Measurements from ENCODE around the gene ICAM5. TPM values are rescaled to one million over a fixed set of nuclear protein-coding genes. Genes with fewer than 3 reads are reported as not detected.
A peak's percentile ranks its signal among the peaks of the same experiment; 100 is the strongest.

ICAM5 gene
- total and polyA plus RNA-seq, 9 of the 15 experiments (the other 6 are each of a cell fraction or from before 2014, with no cell fraction given), result 0.10 to 114 (median 13.7) TPM

GRCh38 chr19:10270616-10271394 lies 18.9 kb upstream of the ICAM5 start, which contains the start of gene ICAM1 (continued):
- no peak for TF ChIP-seq ATF2 (CRISPR knock-in tag; IDR thresholded peaks at IDR 0.05)
- TF ChIP-seq ZNF449 (CRISPR knock-in tag; IDR thresholded peaks at IDR 0.05), result no peak
- 0 out of 4 replicates have a peak, but pooled peaks of 1 of the 2 experiments have one; percentile 12 for TF ChIP-seq MLLT1 (IDR thresholded peaks at IDR 0.05)
- no peak; a peak in 1 of 4 replicates for TF ChIP-seq TRIM24 (IDR thresholded peaks at IDR 0.05)
- TF ChIP-seq CBFA2T2 (conservative IDR thresholded peaks at IDR 0.05), result peak; percentile 12; the same call in 1 of the 2 replicates
- peak; percentile 35 for TF ChIP-seq ASH1L (IDR thresholded peaks at IDR 0.05; ENCODE audit: borderline replicate concordance, low read depth, partially characterized antibody)
- no peak for TF ChIP-seq NFIC (IDR thresholded peaks at IDR 0.05)
- no peak for TF ChIP-seq PTRF (tag; IDR thresholded peaks at IDR 0.05)
- TF ChIP-seq UBTF (IDR thresholded peaks at IDR 0.05; ENCODE audit: borderline replicate concordance in 1 of 2, low read depth in 2 of 2, low read length in 2 of 2), result peak; percentile 61 to 75; a peak in 3 of 4 replicates
- peak in 1 of 2 experiments; percentile 23; a peak in 2 of 4 replicates for TF ChIP-seq RAD21 (CRISPR knock-in tag; conservative IDR thresholded peaks at IDR 0.05 in 1 of 2, IDR thresholded peaks at IDR 0.05 in 1 of 2)
- TF ChIP-seq ZNF75A (CRISPR knock-in tag; IDR thresholded peaks at IDR 0.05), result no peak
- no peak for TF ChIP-seq HMG20A (CRISPR knock-in tag; conservative IDR thresholded peaks at IDR 0.05)
- 0 out of 2 replicates have a peak, but pooled peaks have one; percentile 23 for TF ChIP-seq PYGO2 (tag; IDR thresholded peaks at IDR 0.05)
- TF ChIP-seq USF2 (CRISPR knock-in tag; IDR thresholded peaks at IDR 0.05), result peak; percentile 68
- no peak for TF ChIP-seq NELFE (IDR thresholded peaks at IDR 0.05; ENCODE audit: insufficient read depth, insufficient read length)
- TF ChIP-seq ZBTB5 (IDR thresholded peaks at IDR 0.05), result no peak; the same call in 1 of the 2 replicates
- TF ChIP-seq KLF10 (CRISPR knock-in tag; IDR thresholded peaks at IDR 0.05), result no peak

All from K562 (cell line).